Esophagus squamous epithelium (tissue), 4 donors: ENCODE measurements around the gene RFWD3.

Source experiments
- CTCF ChIP-seq, 6 experiments: fragments of 450-650 bp in 4 of 6; fragments of 200-600 bp in 2 of 6; sonication (generic) in 2 of 6; IDR thresholded peaks; one replicate each; pipeline ENCODE4 v1.5.1; 2016 to 2019; ENCODE audit warnings: antibody characterized with exemption in 6 of 6, mild to moderate bottlenecking in 4 of 6, moderate library complexity in 4 of 6
- POLR2A ChIP-seq, 4 donors: fragments of 450-650 bp; IDR thresholded peaks; one replicate each; pipeline ENCODE4 v1.6.1; 2017; ENCODE audit warnings: antibody characterized with exemption in 4 of 4, mild to moderate bottlenecking in 4 of 4, moderate library complexity in 3 of 4

DNA sequence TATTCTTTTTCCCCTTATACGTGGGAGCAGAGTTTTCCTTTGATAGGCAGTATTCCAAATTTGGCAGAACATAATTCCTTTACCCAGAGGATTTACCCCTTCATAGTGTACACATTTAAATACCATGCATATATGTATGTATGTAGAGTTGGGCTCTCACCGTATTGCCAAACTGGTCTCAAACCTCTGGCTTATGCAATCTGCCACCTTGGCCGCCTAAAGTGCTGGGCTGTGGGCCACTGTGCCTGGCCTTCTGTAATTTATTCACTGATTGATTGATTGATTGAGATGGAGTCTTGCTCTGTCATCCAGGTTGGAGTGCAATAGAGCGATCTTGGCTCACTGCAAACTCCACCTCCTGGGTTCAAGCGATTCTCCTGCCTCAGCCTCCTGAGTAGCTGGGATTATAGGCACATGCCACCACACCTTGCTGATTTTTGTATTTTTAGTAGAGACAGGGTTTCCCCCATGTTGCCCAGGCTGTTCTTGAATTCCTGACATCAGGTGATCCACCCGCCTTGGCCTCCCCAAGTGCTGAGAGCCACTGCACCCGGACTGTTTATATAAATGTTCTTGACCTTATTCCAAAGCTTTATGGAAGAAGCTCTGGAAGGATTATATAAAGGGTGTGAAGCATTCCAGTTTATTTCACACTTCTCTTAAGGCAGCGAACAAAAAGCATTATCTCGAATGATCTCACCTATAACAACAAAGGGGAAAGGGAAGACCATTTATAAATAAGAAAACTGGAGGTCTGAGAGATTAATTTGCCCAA lies 74.6 kb downstream of the RFWD3 start:
- TF ChIP-seq CTCF (IDR thresholded peaks at IDR 0.05) (no peak), POLR2A (IDR thresholded peaks at IDR 0.05) (no peak)
